GM03348 (cell line): Measurements from ENCODE around the gene MLPH.
"Not testable (repeated sequence)": the region's sequence is repeated elsewhere in the genome, so short reads cannot be mapped to it uniquely, and the experiment has no call there.

Experiments
- DNase-seq: peaks from one replicate; pipeline ENCODE4 v3.0.0; 2012; ENCODE audit warnings: low spot score

Gene MLPH

GRCh38 chr2:237585590-237586221 is 98.7 kb downstream of the MLPH start:
- DNase-seq, result no peak

- no peak for DNase-seq
These were observed 101.1 kb downstream of the MLPH start for GRCh38 chr2:237588044-237588696.

GRCh38 chr2:237590272-237591140 is 103.5 kb downstream of the MLPH start, which contains the start of gene RAB17:
RAB17 (minus strand) TSS chr2:237590734; CDS start chr2:237586154, 4,580 bp downstream.
- no peak for DNase-seq

GRCh38 chr2:237591141-237591881 is 104.3 kb downstream of the MLPH start:
- no peak for DNase-seq

- DNase-seq, result no peak
These were observed 105.5 kb downstream of the MLPH start for GRCh38 chr2:237592425-237592980.

GRCh38 chr2:237593036-237593435 is 106.0 kb downstream of the MLPH start:
- DNase-seq, result no peak

- no peak for DNase-seq
These were observed 106.7 kb downstream of the MLPH start for GRCh38 chr2:237593596-237594320.

- no peak for DNase-seq
These were observed 107.4 kb downstream of the MLPH start for GRCh38 chr2:237594514-237594871.

GRCh38 chr2:237595829-237596519 is 108.9 kb downstream of the MLPH start:
- not testable (repeated sequence) for DNase-seq

- DNase-seq, result no peak
These were observed 109.6 kb downstream of the MLPH start for GRCh38 chr2:237596520-237597195.

GRCh38 chr2:237597196-237598145 is 110.4 kb downstream of the MLPH start:
- no peak for DNase-seq

- no peak for DNase-seq
These were observed 111.6 kb downstream of the MLPH start for GRCh38 chr2:237598468-237599208.

GRCh38 chr2:237599465-237600110 is 112.5 kb downstream of the MLPH start:
- no peak for DNase-seq

GRCh38 chr2:237600205-237600846 is 113.3 kb downstream of the MLPH start:
- peak; percentile 88 for DNase-seq

GRCh38 chr2:237601453-237602116 is 114.5 kb downstream of the MLPH start:
- DNase-seq, result no peak

- no peak for DNase-seq
These were observed 115.4 kb downstream of the MLPH start for GRCh38 chr2:237602409-237602808.
